Neural crest cell (in vitro differentiated cells): ENCODE results near the gene IL1A. TPM values are rescaled to one million over a fixed set of nuclear protein-coding genes. Genes with fewer than 3 reads are reported as not detected.

Source experiments
- DNase-seq: peaks from one replicate; pipeline ENCODE4 v3.0.0; 2021; ENCODE audit warnings: low read depth, mixed read lengths, low spot score
- H3K27ac Mint-ChIP-seq: one replicate; pipeline ENCODE4 v1.8.0; 2021; ENCODE audit warnings: mild to moderate bottlenecking, mixed read lengths; ENCODE audit not compliant: unreplicated experiment
- H3K27me3 Mint-ChIP-seq: 2 replicates; pipeline ENCODE4 v1.8.0; 2021; ENCODE audit warnings: low read depth, mild to moderate bottlenecking, mixed read lengths
- H3K36me3 Mint-ChIP-seq: 2 replicates; pipeline ENCODE4 v1.8.0; 2021; ENCODE audit warnings: low read depth, mild to moderate bottlenecking, mixed read lengths
- H3K4me1 Mint-ChIP-seq: 2 replicates; pipeline ENCODE4 v1.8.0; 2021; ENCODE audit warnings: mixed read lengths
- H3K4me3 Mint-ChIP-seq: one replicate; pipeline ENCODE4 v1.8.0; 2021; ENCODE audit warnings: mild to moderate bottlenecking, mixed read lengths
- H3K9me3 Mint-ChIP-seq: 2 replicates; pipeline ENCODE4 v1.8.0; 2021; ENCODE audit warnings: mixed read lengths
- total RNA-seq: library from RNA; stranded (reverse); gene quantifications from 2 replicates; pipeline ENCODE4 v1.2.1, GENCODE V29; 2021
- TF ChIP-seq, protein P1 (sequence below): fragments of 200-600 bp; sonication (generic); conservative IDR thresholded peaks from 2 replicates; pipeline ENCODE4 v1.5.0; 2021; ENCODE audit warnings: antibody characterized with exemption, mild to moderate bottlenecking

IL1A gene
- total RNA-seq, 1 donor from 2014 or later, result not detected

GRCh38 chr2:112793449-112793978 is 9.2 kb upstream of the IL1A start:
- TF ChIP-seq, protein P1, sequence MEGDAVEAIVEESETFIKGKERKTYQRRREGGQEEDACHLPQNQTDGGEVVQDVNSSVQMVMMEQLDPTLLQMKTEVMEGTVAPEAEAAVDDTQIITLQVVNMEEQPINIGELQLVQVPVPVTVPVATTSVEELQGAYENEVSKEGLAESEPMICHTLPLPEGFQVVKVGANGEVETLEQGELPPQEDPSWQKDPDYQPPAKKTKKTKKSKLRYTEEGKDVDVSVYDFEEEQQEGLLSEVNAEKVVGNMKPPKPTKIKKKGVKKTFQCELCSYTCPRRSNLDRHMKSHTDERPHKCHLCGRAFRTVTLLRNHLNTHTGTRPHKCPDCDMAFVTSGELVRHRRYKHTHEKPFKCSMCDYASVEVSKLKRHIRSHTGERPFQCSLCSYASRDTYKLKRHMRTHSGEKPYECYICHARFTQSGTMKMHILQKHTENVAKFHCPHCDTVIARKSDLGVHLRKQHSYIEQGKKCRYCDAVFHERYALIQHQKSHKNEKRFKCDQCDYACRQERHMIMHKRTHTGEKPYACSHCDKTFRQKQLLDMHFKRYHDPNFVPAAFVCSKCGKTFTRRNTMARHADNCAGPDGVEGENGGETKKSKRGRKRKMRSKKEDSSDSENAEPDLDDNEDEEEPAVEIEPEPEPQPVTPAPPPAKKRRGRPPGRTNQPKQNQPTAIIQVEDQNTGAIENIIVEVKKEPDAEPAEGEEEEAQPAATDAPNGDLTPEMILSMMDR, result no peak
- Mint-ChIP-seq H3K4me1 (peaks cover 4% of the 10 kb centered on the region), H3K36me3 (peaks cover 3% of the 10 kb centered on the region), H3K4me3 (no peak overlapping the region), H3K9me3 (peaks cover 16% of the 10 kb centered on the region), H3K27me3 (no peaks in the 10 kb centered on the region), H3K27ac (no peak overlapping the region)
- no peak for DNase-seq

DNA sequence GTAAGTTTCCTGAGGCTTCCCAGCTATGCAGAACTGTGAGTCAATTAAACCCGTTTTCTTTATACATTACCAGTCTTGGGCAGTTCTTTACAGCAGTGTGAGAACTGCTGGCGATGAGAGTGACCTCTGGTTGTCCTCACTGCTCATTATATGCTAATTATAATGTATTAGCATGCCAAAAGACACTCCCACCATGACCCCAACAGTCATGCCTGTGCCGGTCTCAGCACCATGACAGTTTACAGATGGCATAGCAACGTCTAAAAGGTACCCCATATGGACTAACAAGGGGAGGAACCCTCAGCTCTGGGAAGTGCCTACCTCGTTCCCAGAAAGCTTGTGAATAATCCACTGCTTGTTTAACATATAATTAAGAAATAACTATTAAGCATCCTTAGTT is 8.1 kb upstream of the IL1A start:
- Mint-ChIP-seq H3K4me1 (peaks cover 4% of the 10 kb centered on the region), H3K36me3 (peaks cover 3% of the 10 kb centered on the region), H3K27ac (no peak overlapping the region), H3K4me3 (no peak overlapping the region), H3K27me3 (no peaks in the 10 kb centered on the region), H3K9me3 (peaks cover 14% of the 10 kb centered on the region)
- no peak for DNase-seq
- TF ChIP-seq, protein P1, result no peak

DNA sequence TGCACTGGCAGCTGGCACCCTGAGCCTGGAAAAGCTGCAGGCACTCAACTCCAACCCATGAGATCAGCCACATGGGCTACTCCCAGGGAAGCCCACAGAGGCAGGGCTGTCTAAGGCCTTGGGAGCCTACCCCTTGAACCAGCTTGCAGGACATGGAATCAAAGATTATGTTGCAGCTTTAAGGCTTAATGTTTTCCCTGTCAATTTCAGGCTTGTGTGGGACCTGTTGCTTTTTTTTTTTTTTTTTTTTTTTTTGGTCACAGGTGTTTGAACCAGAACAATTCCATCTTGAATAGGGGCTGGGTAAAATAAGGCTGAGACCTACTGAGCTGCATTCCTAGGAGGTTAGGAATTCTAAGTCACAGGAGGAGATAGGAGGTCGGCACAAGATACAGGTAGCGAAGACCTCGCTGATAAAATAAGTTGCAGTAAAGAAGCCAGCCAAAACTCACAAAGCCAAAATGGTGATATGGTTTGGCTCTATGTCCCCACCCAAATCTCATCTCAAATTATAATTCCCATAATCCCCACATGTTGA is 7.5 kb upstream of the IL1A start:
- peaks cover 3% of the 10 kb centered on the region for H3K36me3 Mint-ChIP-seq
- no peak for DNase-seq
- no peak overlapping the region for H3K27ac Mint-ChIP-seq
- TF ChIP-seq, protein P1, result no peak
- peaks cover 4% of the 10 kb centered on the region for H3K4me1 Mint-ChIP-seq
- peaks cover 12% of the 10 kb centered on the region for H3K9me3 Mint-ChIP-seq
- no peak overlapping the region for H3K4me3 Mint-ChIP-seq
- no peaks in the 10 kb centered on the region for H3K27me3 Mint-ChIP-seq

GRCh38 chr2:112791019-112791418 is 6.7 kb upstream of the IL1A start:
- TF ChIP-seq, protein P1, result no peak
- Mint-ChIP-seq H3K27ac (no peak overlapping the region), H3K36me3 (peaks cover 3% of the 10 kb centered on the region), H3K4me3 (no peak overlapping the region), H3K27me3 (no peaks in the 10 kb centered on the region), H3K4me1 (peaks cover 4% of the 10 kb centered on the region), H3K9me3 (peaks cover 12% of the 10 kb centered on the region)
- no peak for DNase-seq

DNA sequence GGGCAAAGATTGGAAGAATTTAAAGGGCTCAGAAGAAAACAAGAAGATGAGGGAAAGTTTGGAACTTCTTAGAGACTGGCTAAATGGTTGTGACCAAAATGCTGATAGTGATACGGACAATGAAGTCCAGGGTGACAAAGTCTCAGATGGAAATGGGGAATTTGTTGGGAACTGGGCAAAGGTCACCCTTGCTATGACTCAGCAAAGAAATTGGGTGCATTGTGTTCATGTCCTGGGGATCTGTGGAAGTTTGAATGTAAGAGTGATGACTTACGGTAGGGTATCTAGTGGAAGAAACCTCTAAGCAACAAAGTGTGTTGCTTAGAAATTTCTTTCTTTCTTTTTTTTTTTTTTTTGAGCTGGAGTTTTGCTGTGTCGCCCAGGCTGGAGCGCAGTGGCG is 6.0 kb upstream of the IL1A start:
- Mint-ChIP-seq H3K27me3 (no peaks in the 10 kb centered on the region), H3K4me3 (no peak overlapping the region), H3K27ac (peak overlapping the region; percentile 40), H3K4me1 (peaks cover 4% of the 10 kb centered on the region), H3K9me3 (peaks cover 9% of the 10 kb centered on the region), H3K36me3 (peaks cover 3% of the 10 kb centered on the region)
- TF ChIP-seq, protein P1, result no peak
- no peak for DNase-seq
